Panc1 (cell line): Measurements from ENCODE around the gene PHRF1. TPM values are rescaled to one million over a fixed set of nuclear protein-coding genes. Genes with fewer than 3 reads are reported as not detected.
A peak's percentile ranks its signal among the peaks of the same experiment; 100 is the strongest.

Experiments used
- ATAC-seq: fragments of 200-7000 bp; cut with Tn5 transposase; 2 replicates; pipeline ENCODE4 v1.9.1; 2020; ENCODE audit warnings: mild to moderate bottlenecking, moderate library complexity
- BruUV-seq: library from RNA; stranded (reverse); fragments of 400-500 nt; replicated peaks from 2 replicates; lab custom pipeline; 2021; lab: Mats Ljungman, UMichigan
- CTCF ChIA-PET: fragments of 300-600 bp; sonication (Branson Sonifier 250); formaldehyde crosslinking; loops from one replicate; lab custom pipeline; 2022; ENCODE audit warnings: antibody characterized with exemption; lab: Charles Lee
- POLR2A ChIA-PET: fragments of 300-600 bp; sonication (Branson Sonifier 250); formaldehyde crosslinking; loops from one replicate; lab custom pipeline; 2022; ENCODE audit warnings: antibody characterized with exemption; lab: Charles Lee
- DNase-seq: peaks from one replicate; pipeline ENCODE4 v3.0.0-alpha.2; 2010; ENCODE audit warnings: low read depth, low spot score
- H3K27ac ChIP-seq: 2 replicates; pipeline ENCODE4 v1.5.1; 2011; ENCODE audit warnings: mild to moderate bottlenecking, low read length, inconsistent platforms
- H3K27me3 ChIP-seq: fragments of 200-500 bp; sonication (Bioruptor generic); 2 replicates; pipeline ENCODE4 v1.6.0; 2014; ENCODE audit warnings: low read length, inconsistent platforms; ENCODE audit not compliant: control insufficient read depth, insufficient read depth
- H3K36me3 ChIP-seq: fragments of 200-500 bp; sonication (Bioruptor generic); 2 replicates; pipeline ENCODE4 v1.5.1; 2014; ENCODE audit warnings: inconsistent platforms, mild to moderate bottlenecking, low read length, moderate library complexity; ENCODE audit not compliant: control insufficient read depth, insufficient read depth
- H3K4me1 ChIP-seq: 2 replicates; pipeline ENCODE4 v1.5.1; 2011; ENCODE audit warnings: inconsistent platforms, mild to moderate bottlenecking, low read length, moderate library complexity; ENCODE audit not compliant: control insufficient read depth, insufficient read depth
- H3K4me3 ChIP-seq, 2 experiments: 2 replicates each; pipeline ENCODE4 v1.5.1; 2011 to 2012; ENCODE audit warnings: low read depth in 2 of 2, low read length in 2 of 2, mild to moderate bottlenecking in 2 of 2, inconsistent platforms in 1 of 2, moderate library complexity in 1 of 2
- H3K9me3 ChIP-seq: fragments of 200-500 bp; sonication (Bioruptor generic); 2 replicates; pipeline ENCODE4 v1.5.1; 2014; ENCODE audit warnings: low read depth, mild to moderate bottlenecking, inconsistent platforms, low read length, moderate library complexity; ENCODE audit not compliant: control insufficient read depth, insufficient read depth
- CTCF ChIP-seq: fragments of 450-650 bp; IDR thresholded peaks from 2 replicates; pipeline ENCODE4 v1.5.1; 2017; ENCODE audit warnings: mild to moderate bottlenecking
- POLR2AphosphoS5 ChIP-seq: IDR thresholded peaks from 2 replicates; pipeline ENCODE4 v1.6.1; 2012; ENCODE audit warnings: mild to moderate bottlenecking, low read depth, low read length, moderate library complexity
- REST ChIP-seq, 2 experiments: IDR thresholded peaks; 2 replicates each; pipeline ENCODE4 v1.6.1; 2011 to 2012; ENCODE audit warnings: low read depth in 2 of 2, control low read depth in 1 of 2, low read length in 1 of 2, mild to moderate bottlenecking in 1 of 2, moderate library complexity in 1 of 2; ENCODE audit not compliant: insufficient read depth in 1 of 2
- SIN3A ChIP-seq: IDR thresholded peaks from 2 replicates; pipeline ENCODE4 v1.6.1; 2012; ENCODE audit warnings: low read depth, mild to moderate bottlenecking, low read length, moderate library complexity, borderline replicate concordance; ENCODE audit not compliant: insufficient read depth
- TCF7L2 ChIP-seq: IDR thresholded peaks from 2 replicates; pipeline ENCODE4 v1.6.1; 2011; ENCODE audit warnings: mild to moderate bottlenecking, low read depth, low read length, inconsistent platforms
- in situ Hi-C: cut with HindIII; loops from 2 replicates; pipeline ENCODE4 v1.10.0; 2016; ENCODE audit warnings: low sequenced_read_pairs, low pct_unique_long_range_greater_than_20kb
- intact Hi-C: fragments of 100-400 bp; cut with micrococcal nuclease; formaldehyde crosslinking; loops from one replicate; pipeline ENCODE4 v1.10.0; 2022; ENCODE audit not compliant: unreplicated experiment
- total RNA-seq: library from RNA; stranded (reverse); gene quantifications from one replicate; pipeline ENCODE4 v1.2.1, GENCODE V29; 2021; ENCODE audit not compliant: unreplicated experiment

Gene PHRF1
- total RNA-seq, 1 experiment from 2014 or later: 90.6 TPM

- ChIA-PET POLR2A (interaction anchor here (1.1 kb wide), 1 partner anchor 81 kb away, joined by 4 read pairs; the partner anchor contains the start of gene TMEM80), CTCF (no interaction called here)
- peak; percentile 6 for ATAC-seq
- intact Hi-C loops (no loop called here), in situ Hi-C loops (no loop called here)
- Histone ChIP-seq H3K27me3 (no peaks in the 10 kb centered on the region), H3K4me1 (peaks cover 40% of the 10 kb centered on the region), H3K9me3 (no peaks in the 10 kb centered on the region), H3K36me3 (peaks cover 17% of the 10 kb centered on the region), H3K4me3 (peak overlapping the region; percentile 63 to 64), H3K27ac (peak overlapping the region; percentile 80)
- TF ChIP-seq TCF7L2 (no peak), SIN3A (no peak), REST (IDR thresholded peaks at IDR 0.05; ENCODE audit: insufficient read depth in 1 of 2, low read depth in 2 of 2, low read length in 1 of 2) (no peak), CTCF (no peak), POLR2AphosphoS5 (no peak; the same call in 1 of the 2 replicates)
- DNase-seq: no peak
- BruUV-seq: no TSS peak
Observed at GRCh38 chr11:614623-615503, 38.6 kb downstream of the PHRF1 start.

GRCh38 chr11:615504-616319 is 39.4 kb downstream of the PHRF1 start, which contains the start of gene IRF7:
Gene IRF7 (minus strand): TSS chr11:615950. CDS start chr11:615364, 586 bp downstream.
- CTCF ChIA-PET: no interaction called here

More at GRCh38 chr11:615504-616319, 39.4 kb downstream of the PHRF1 start, which contains the start of gene IRF7:
- no peak for TF ChIP-seq REST (IDR thresholded peaks at IDR 0.05; ENCODE audit: insufficient read depth in 1 of 2, low read depth in 2 of 2, low read length in 1 of 2)
- TF ChIP-seq SIN3A: peak; percentile 69; the same call in 1 of the 2 replicates
- TF ChIP-seq CTCF: no peak
- peak; percentile 96 for TF ChIP-seq POLR2AphosphoS5
- peak; percentile 75 for TF ChIP-seq TCF7L2
- Histone ChIP-seq H3K9me3 (no peaks in the 10 kb centered on the region), H3K27ac (peak within 1 kb of the TSS; percentile 80), H3K4me1 (peaks cover 45% of the 10 kb centered on the region), H3K27me3 (no peaks in the 10 kb centered on the region), H3K4me3 (peak within 1 kb of the TSS; percentile 63 to 64), H3K36me3 (peaks cover 14% of the 10 kb centered on the region)
- in situ Hi-C loops: no loop called here
- BruUV-seq: no TSS peak
- DNase-seq: no peak
- POLR2A ChIA-PET: interaction anchor here (1.1 kb wide), 1 partner anchor 80 kb away, joined by 4 read pairs; the partner anchor contains the start of gene TMEM80
- peak; percentile 79 for ATAC-seq
- intact Hi-C loops: no loop called here
